Measurements from ENCODE around the gene CLEC20A. TPM values are rescaled to one million over a fixed set of nuclear protein-coding genes. Genes with fewer than 3 reads are reported as not detected.

The CLEC20A gene
- total and polyA plus RNA-seq, 8 donors = 0.13 to 0.54 (median 0.41) TPM; not detected in 4

DNA sequence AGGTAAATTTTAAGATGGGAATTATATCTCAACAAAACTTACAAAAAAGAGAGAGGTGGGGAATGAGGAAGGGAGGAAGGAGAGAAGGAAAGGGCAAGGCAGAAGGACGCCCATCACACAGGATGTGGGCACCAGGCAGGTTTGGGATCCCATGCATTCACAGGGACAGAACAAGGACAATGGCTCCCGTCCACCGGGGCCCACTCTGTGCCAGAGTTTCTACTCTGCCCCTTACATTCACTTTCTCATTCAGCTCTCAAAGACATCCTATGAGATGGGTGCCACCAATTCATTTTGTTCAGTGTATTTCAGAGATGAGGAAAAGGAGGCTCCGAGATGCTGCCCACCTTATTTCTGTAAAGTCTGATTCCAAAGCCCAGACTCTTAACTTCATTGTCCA lies 7.4 kb downstream of the CLEC20A start:
- no peak for ATAC-seq
- TF ChIP-seq, protein P1, sequence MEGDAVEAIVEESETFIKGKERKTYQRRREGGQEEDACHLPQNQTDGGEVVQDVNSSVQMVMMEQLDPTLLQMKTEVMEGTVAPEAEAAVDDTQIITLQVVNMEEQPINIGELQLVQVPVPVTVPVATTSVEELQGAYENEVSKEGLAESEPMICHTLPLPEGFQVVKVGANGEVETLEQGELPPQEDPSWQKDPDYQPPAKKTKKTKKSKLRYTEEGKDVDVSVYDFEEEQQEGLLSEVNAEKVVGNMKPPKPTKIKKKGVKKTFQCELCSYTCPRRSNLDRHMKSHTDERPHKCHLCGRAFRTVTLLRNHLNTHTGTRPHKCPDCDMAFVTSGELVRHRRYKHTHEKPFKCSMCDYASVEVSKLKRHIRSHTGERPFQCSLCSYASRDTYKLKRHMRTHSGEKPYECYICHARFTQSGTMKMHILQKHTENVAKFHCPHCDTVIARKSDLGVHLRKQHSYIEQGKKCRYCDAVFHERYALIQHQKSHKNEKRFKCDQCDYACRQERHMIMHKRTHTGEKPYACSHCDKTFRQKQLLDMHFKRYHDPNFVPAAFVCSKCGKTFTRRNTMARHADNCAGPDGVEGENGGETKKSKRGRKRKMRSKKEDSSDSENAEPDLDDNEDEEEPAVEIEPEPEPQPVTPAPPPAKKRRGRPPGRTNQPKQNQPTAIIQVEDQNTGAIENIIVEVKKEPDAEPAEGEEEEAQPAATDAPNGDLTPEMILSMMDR (IDR thresholded peaks at IDR 0.05) = no peak
- intact Hi-C loops (cut with DNase I) = no loop called here

DNA sequence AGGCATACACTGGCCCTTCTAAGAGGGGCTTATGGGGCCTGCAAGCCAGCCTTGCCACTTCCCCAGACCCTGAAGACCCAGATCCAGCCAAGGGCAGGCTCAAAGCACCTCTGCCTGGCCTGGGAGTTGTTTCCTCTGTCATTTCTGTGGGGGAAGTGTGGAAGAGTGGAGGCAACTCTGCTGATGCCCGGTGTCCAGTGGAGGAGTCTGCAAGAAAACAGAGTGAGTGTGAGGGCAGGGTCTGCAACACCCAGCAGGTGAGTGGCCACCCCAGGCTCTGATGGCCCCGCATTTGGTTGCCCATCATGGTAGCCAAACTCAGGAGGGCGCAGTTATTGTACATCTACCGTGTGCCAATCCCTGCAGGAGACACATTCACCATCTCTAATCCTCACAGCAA lies 8.4 kb downstream of the CLEC20A start:
- DNase-seq = no peak
- Histone ChIP-seq H3K27ac (no peak overlapping the region), H3K4me1 (peaks cover 6 to 23% of the 10 kb centered on the region in 2 donors), H3K36me3 (no peaks in the 10 kb centered on the region), H3K4me3 (no peak overlapping the region), H3K9me3 (no peaks in the 10 kb centered on the region), H3K27me3 (peaks cover 0 to 12% of the 10 kb centered on the region in 2 donors)
- TF ChIP-seq, protein P1 (IDR thresholded peaks at IDR 0.05) = no peak
- ATAC-seq = no peak
- intact Hi-C loops (cut with DNase I) = no loop called here

More for the DNA sequence above, 7.4 kb downstream of the CLEC20A start:
- Histone ChIP-seq H3K9me3 (no peaks in the 10 kb centered on the region), H3K27ac (no peak overlapping the region), H3K27me3 (peaks cover 0 to 12% of the 10 kb centered on the region in 2 donors), H3K4me3 (no peak overlapping the region), H3K36me3 (no peaks in the 10 kb centered on the region), H3K4me1 (peaks cover 6 to 23% of the 10 kb centered on the region in 2 donors)
- no peak for DNase-seq

DNA sequence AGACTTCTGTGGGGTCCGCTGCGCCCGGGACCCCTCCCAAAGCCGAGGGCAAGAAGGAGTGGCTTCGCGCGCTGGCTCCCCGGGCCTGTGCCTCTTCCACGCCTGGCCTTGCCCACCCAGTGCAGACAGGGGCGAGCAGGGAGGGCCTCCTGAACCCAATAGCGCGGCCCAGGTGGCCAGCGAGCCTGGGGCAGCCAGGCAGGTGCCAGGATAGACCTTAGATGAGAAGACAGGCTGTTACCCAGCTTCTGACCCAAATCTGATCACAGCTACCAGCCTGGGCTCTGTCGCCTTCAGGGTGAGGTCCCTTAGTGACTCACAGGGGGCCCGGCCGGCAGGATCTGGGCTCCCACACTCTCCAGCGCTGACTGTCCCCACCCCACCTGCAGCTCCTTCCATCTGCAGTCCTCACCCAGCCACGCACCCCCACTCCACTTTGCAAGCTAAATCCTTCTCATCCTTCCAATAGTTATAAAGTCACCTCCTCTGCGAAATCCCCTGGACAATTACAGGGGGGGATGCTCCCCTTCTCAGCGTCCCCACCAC lies 9.6 kb downstream of the CLEC20A start:
- intact Hi-C loops (cut with DNase I) = no loop called here
- ATAC-seq (peak; percentile 20), DNase-seq (no peak)
- Histone ChIP-seq H3K36me3 (no peaks in the 10 kb centered on the region), H3K9me3 (no peaks in the 10 kb centered on the region), H3K27ac (no peak overlapping the region), H3K4me1 (peaks cover 6 to 23% of the 10 kb centered on the region in 2 donors), H3K27me3 (peaks cover 0 to 12% of the 10 kb centered on the region in 2 donors), H3K4me3 (peak overlapping the region; percentile 6 to 19)
- TF ChIP-seq, protein P1 (IDR thresholded peaks at IDR 0.05) = no peak

DNA sequence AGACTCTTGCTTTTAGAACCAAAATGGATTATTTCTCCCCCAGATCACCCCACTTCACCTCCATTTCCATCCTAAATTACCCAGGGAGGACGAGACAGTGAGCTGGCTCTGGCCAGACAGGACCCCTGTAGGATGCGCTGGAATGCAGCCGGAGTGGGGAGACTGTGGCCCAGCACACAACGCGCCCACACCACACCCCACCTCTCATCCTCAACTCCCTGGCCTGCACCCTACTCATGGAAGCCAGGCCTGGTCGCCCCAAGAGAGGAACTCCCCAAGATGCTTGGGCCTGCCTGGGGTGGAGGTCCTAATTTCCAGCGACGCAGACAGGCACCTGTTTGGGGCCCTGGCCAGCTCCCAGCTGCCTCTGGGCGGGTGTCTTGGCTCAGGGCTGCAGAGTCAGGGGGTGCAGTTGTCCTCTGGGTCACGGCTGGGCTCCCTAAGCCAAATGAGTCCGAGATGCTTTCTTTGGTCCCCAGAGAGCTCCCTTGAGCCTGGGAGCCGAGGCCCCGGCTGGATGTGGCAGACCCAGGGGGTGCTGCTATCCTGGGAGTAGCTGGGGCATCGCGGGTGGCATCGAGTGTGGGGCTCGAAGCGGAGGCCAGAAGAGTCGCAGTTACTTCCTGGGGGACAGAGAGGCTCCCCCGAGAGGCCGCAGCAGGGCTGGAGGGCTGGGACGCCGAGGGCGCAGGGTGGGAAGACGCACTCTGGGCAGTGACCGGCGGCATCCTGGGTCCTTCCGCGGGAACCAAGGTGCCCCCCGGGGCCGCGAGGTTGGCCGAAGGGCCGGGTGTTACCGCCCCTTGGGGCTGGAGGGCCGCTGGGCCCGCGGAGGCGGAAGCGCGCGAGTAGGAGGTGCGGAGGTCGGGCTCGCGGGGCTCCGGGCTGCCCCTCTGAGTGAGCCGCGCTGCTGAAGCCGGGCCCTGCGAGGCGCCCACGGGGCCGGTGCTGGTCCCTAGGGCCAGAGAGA lies 10.4 kb downstream of the CLEC20A start:
- DNase-seq = peak in 1 of 4 donors; percentile 86

More for the DNA sequence above, 10.4 kb downstream of the CLEC20A start:
- TF ChIP-seq, protein P1 (IDR thresholded peaks at IDR 0.05) = no peak
- peak overlapping the region; percentile 6 to 19 for H3K4me3 ChIP-seq
- H3K4me1 ChIP-seq = peaks cover 6 to 23% of the 10 kb centered on the region in 2 donors
- ATAC-seq = peak; percentile 68
- no peaks in the 10 kb centered on the region for H3K9me3 ChIP-seq
- H3K27ac ChIP-seq = no peak overlapping the region
- peaks cover 0 to 12% of the 10 kb centered on the region in 2 donors for H3K27me3 ChIP-seq
- intact Hi-C loops (cut with DNase I) = no loop called here
- no peaks in the 10 kb centered on the region for H3K36me3 ChIP-seq
